GM21619 (cell line): ENCODE measurements around the gene MOXD1.

Experiments
- ATAC-seq: cut with Tn5 transposase; IDR thresholded peaks from one replicate; pipeline ENCODE4 v1.9.1; 2021; ENCODE audit not compliant: unreplicated experiment

Gene MOXD1

GRCh38 chr6:132400883-132401617, at the start of gene MOXD1:
TSS of gene MOXD1 (minus strand) at chr6:132401475. CDS start at chr6:132401426, 49 bp downstream.
- ATAC-seq: peak; percentile 60

DNA sequence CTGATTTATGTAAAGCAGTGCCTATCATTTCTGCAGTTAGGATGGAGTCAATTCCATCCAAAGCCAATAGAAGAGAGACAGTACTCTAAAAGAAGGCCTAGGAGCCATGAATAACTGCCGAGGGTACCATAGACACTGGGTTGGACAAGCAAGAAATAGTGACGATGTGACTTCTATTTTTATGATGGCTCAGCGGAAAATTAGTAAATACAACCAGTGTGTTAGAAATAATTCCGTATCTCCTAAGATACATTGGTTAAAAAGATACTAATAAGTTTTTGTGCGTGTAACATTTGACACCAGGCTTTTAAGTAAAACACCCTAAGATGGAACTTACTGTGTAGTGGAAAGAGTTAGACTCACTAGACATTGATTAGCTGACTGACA, 45.6 kb upstream of the MOXD1 start:
- ATAC-seq: no peak

DNA sequence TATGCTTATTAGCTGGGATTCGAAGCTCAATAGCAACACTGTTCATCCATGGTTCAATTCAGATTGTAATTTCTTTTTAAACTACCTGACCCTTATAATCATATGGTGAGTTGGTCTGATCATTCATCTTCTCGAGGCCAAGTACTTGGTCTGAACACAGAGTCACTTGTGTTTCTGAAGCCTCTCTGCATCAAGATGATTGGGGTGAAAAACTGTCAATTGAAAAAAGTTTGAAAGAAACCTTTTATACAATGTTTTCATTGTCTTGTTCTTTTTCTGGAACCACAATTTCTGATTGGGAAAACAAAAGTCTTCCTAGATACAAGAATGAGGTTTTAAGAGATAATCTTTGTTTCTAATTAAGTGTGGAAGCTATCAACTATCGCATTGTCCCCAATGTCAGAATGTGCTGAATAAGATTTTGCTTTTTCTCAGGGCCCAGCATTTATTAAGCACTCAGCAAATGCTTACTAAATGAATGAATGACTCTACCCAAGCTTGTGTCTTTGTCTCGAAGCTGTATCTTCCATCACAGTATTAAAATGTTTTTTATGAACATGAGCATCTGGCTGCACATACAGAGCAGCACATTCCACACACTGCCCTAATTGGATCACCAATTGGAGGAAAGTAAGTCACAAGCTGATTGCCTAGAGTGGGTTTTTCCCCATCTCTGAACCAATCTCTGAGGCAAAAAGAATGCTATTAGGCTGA, 45.0 kb upstream of the MOXD1 start:
- no peak for ATAC-seq

DNA sequence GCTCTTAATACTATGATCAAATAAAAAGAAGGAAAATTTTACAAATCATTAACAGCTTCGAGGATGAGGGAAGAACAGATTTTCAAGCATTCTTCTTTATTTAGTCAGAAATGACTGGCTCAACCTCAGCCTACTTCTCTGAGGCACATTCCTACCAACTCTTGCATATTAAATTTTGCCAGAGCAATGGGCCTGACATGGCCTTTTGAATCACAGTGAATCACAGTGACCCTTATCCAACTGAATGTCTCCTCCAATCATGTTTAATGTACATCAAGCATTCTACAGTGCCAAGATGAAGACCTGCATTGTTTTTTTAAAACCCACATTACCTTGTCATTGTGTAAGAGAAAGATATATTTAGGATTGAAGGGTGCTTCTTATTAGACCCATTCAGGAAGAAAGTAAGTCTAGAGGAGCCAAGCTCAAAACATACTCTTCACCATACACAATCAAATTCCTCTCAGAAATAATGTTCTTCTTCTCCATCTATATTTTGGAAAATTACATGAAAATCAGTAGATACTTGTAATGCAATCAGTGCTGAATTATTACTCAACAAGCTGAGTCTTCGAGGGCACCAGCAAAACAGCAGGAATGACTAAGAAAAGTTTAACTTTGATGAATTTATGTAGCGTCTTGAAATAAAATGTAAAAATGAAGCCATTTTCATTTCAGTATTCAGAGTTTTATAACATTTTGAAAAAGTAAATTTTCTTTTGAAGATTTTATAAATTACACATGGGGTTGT, 44.1 kb upstream of the MOXD1 start:
- ATAC-seq: no peak

DNA sequence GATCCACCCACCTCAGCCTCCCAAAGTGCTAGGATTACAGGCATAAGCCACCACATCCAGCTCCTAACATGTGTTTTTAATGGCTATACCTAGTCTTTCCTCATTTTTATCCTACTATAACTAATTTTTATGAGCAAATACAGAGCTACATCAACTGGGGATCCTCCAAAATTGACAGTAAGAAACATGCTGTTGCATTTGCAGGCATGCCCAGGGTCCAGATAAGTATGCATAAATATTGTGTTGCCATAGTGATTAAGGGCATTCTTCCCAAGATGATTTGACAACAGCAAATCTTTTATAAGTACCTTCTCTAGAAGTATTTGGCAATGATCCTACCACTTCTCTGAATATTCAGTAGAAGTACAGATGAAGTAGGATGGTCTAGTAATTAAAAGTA, 41.9 kb upstream of the MOXD1 start:
- ATAC-seq: no peak

GRCh38 chr6:132430110-132430509, 28.8 kb upstream of the MOXD1 start:
- no peak for ATAC-seq

DNA sequence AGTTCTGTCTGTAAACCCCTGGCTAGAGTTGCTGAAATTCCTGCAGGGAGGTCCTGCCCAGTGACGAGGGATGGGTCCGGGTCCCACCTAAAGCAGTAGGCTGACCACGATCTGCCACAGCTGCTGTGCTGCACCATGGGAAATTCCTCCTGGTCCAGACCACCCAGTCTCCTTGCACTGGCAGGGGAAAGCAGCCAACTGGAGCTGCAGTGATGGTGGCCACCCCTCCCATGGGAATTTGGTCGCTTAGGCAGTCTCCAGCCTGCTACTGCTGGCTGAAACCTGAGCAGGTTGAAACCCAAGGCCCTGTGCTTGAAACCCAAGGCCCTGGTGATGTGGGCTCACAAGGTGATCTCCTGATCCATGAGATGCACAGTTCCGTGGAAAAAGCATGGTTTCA, 23.9 kb upstream of the MOXD1 start:
- no peak for ATAC-seq

DNA sequence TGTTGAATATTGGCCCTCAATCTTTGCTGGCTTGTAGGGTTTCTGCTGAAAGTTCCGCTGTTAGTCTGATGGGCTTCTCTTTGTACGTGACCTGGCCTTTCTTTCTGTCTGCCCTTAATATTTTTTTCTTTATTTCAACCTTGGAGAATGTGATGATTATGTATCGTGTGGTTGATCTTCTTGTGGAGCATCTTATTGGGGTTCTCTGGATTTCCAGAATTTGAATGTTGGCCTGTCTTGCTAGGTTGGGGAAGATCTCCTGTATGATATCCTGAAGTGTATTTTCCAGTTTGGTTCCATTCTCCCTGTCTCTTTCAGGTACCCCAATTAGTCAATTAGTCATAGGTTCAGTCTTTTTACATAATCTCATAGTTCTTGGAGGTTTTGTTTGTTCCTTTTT, 22.6 kb upstream of the MOXD1 start:
- no peak for ATAC-seq

- no peak for ATAC-seq
These were observed 17.1 kb upstream of the MOXD1 start for GRCh38 chr6:132418235-132418965.

GRCh38 chr6:132414761-132415160, 13.5 kb upstream of the MOXD1 start:
- ATAC-seq: no peak

GRCh38 chr6:132414322-132414721, 13.0 kb upstream of the MOXD1 start:
- ATAC-seq: no peak

GRCh38 chr6:132413499-132413802, 12.2 kb upstream of the MOXD1 start:
- ATAC-seq: no peak

GRCh38 chr6:132412656-132413498, 11.6 kb upstream of the MOXD1 start:
- no peak for ATAC-seq

- no peak for ATAC-seq
These were observed 10.0 kb upstream of the MOXD1 start for GRCh38 chr6:132411296-132411695.

GRCh38 chr6:132410830-132411229, 9.6 kb upstream of the MOXD1 start:
- no peak for ATAC-seq

- ATAC-seq: peak; percentile 56
These were observed 4.1 kb upstream of the MOXD1 start for GRCh38 chr6:132405143-132405915.

GRCh38 chr6:132404736-132405135, 3.5 kb upstream of the MOXD1 start:
- no peak for ATAC-seq

DNA sequence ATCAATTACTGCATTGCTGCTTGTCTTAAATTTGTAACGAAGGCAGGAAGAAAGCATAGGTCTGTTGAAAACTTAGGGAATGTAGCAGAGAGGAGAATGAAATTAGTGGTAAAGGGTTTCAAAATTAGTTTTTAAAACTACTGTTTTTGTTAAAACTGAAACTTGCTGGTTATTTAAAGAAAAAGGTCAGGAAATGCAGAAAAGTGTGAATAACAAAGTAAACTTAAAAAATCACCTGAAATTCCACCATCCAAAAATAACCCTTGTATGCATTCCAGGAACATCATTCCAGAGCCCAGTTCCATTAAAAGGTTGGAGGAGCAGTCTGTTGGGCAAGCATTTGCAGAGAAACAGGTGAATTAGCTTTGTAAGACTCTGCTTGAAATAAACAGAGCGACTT, 3.1 kb upstream of the MOXD1 start:
- no peak for ATAC-seq

GRCh38 chr6:132401618-132402285, 477 bp upstream of the MOXD1 start:
- ATAC-seq: no peak
